ENCODE results near the gene RSKR.
A peak's percentile ranks its signal among the peaks of the same experiment; 100 is the strongest.
"Not testable (repeated sequence)": the region's sequence is repeated elsewhere in the genome, so short reads cannot be mapped to it uniquely, and the experiment has no call there.

Gene RSKR

GRCh38 chr17:28613931-28614381, at the start of gene RSKR:
Gene RSKR, minus strand, starts transcription at chr17:28614185. Its CDS starts 24 bp downstream, at chr17:28614161.
- no peak for DNase-seq

- DNase-seq, result no peak
Measured at GRCh38 chr17:28663723-28664122, 49.7 kb upstream of the RSKR start.

- no peak for DNase-seq
Measured at GRCh38 chr17:28662527-28662829, 48.5 kb upstream of the RSKR start.

GRCh38 chr17:28661635-28662526, 47.9 kb upstream of the RSKR start, which contains the start of the genes SDF2 and SUPT6H:
Gene SDF2, minus strand, starts transcription at chr17:28661906. Its CDS starts 30 bp downstream, at chr17:28661876.
Gene SUPT6H, plus strand, starts transcription at chr17:28662205. Its CDS starts 11,197 bp downstream, at chr17:28673402.
- DNase-seq, result peak; percentile 86

- not testable (repeated sequence) for DNase-seq
Measured at GRCh38 chr17:28659497-28659881, 45.5 kb upstream of the RSKR start.

- DNase-seq, result not testable (repeated sequence)
Measured at GRCh38 chr17:28658766-28659496, 44.9 kb upstream of the RSKR start.

GRCh38 chr17:28658342-28658741, 44.4 kb upstream of the RSKR start:
- DNase-seq, result not testable (repeated sequence)

GRCh38 chr17:28657756-28658155, 43.8 kb upstream of the RSKR start:
- no peak for DNase-seq

GRCh38 chr17:28655160-28655559, 41.2 kb upstream of the RSKR start:
- DNase-seq, result no peak

- DNase-seq, result no peak
Measured at GRCh38 chr17:28648698-28649097, 34.7 kb upstream of the RSKR start.

GRCh38 chr17:28646039-28646754, 32.2 kb upstream of the RSKR start:
- no peak for DNase-seq

- DNase-seq, result no peak
Measured at GRCh38 chr17:28645576-28645939, 31.6 kb upstream of the RSKR start.

GRCh38 chr17:28644787-28645575, 31.0 kb upstream of the RSKR start, which contains the start of gene BLTP2:
Gene BLTP2, minus strand, starts transcription at chr17:28645158. Its CDS starts 102 bp downstream, at chr17:28645056.
- peak; percentile 94 for DNase-seq

GRCh38 chr17:28643983-28644786, 30.2 kb upstream of the RSKR start:
- peak; percentile 34 for DNase-seq

GRCh38 chr17:28641579-28641978, 27.6 kb upstream of the RSKR start:
- DNase-seq, result no peak

- no peak for DNase-seq
Measured at GRCh38 chr17:28635506-28635905, 21.5 kb upstream of the RSKR start.

GRCh38 chr17:28634206-28634865, 20.4 kb upstream of the RSKR start:
- DNase-seq, result no peak

- DNase-seq, result no peak
Measured at GRCh38 chr17:28626818-28627217, 12.8 kb upstream of the RSKR start.

- no peak for DNase-seq
Measured at GRCh38 chr17:28624148-28624547, 10.2 kb upstream of the RSKR start.

- no peak for DNase-seq
Measured at GRCh38 chr17:28623696-28624095, 9.7 kb upstream of the RSKR start.

GRCh38 chr17:28622186-28622585, 8.2 kb upstream of the RSKR start:
- no peak for DNase-seq

All from fibroblast of skin of right biceps (primary cell).